Tongue (tissue), 2 donors: ENCODE data around the gene SNPH. TPM values are rescaled to one million over a fixed set of nuclear protein-coding genes. Genes with fewer than 3 reads are reported as not detected.

Experiments used
- DNase-seq: peaks from one replicate; pipeline ENCODE4 v3.0.0-alpha.2; 2015
- total RNA-seq: library from RNA; depleted of rRNA; stranded (reverse); fragments of >200 nt; gene quantifications from one replicate; pipeline ENCODE4 v1.2.3, GENCODE V29; 2014

The SNPH gene
- total RNA-seq, 1 donor from 2014 or later = 5.7 TPM

GRCh38 chr20:1265226-1265915 is 723 bp upstream of the SNPH start:
- DNase-seq = no peak

DNA sequence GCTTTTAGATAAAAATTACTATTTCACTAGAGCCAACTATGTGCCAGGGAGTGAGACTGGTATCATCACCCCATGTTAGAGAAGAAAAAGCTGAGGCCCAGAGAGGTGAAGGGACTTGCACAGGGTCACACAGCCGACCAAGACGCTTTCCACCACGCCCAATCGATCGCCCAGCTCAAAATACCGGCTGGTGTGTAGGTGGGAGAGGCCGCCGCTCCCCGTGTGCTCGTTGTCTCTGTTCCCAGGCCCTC is 253 bp upstream of the SNPH start:
- DNase-seq = no peak

- no peak for DNase-seq
Measured at GRCh38 chr20:1267161-1267560, 1.1 kb downstream of the SNPH start.

GRCh38 chr20:1267809-1268374 is 1.8 kb downstream of the SNPH start:
- DNase-seq = no peak

DNA sequence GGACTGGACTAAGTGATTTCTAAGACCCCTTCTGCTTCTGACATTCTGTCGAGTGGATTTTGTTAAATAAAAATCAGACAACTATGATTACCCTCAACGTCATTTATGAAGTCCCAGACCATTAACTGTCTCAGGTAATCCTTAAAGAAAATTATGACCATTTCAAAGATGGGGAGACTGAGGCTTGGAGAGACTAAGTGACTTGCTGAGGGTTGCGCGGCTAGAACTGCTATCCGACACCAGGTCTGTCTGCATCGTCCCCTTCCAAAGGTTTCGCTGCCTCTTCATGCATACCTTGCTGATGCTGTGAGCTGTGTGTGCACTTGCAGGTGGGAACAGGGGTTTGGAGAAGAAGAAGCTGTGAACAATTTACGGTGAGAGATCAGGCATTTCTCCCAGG is 3.1 kb downstream of the SNPH start:
- no peak for DNase-seq

- DNase-seq = no peak
Measured at GRCh38 chr20:1269850-1270249, 3.8 kb downstream of the SNPH start.

- DNase-seq = no peak
Measured at GRCh38 chr20:1272368-1273100, 6.4 kb downstream of the SNPH start.

DNA sequence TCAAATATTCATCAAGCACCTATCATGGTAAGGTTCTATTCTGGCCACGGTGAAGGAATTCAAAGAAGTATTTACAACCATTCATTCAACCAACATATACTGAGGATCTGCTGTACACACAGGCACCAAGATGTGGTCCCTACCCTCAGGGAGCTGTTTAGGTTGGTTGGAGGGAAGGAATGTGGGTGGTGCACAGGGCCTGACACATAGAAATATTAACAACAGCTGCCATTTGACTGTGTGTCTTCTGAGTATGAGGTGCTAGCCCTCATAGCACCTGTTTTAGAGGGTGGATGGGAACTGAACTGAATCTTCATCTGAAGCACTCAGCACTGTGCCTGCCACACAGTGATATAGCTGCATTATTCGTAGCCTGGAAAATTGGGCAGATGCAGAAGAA is 7.3 kb downstream of the SNPH start:
- peak; percentile 30 for DNase-seq

DNA sequence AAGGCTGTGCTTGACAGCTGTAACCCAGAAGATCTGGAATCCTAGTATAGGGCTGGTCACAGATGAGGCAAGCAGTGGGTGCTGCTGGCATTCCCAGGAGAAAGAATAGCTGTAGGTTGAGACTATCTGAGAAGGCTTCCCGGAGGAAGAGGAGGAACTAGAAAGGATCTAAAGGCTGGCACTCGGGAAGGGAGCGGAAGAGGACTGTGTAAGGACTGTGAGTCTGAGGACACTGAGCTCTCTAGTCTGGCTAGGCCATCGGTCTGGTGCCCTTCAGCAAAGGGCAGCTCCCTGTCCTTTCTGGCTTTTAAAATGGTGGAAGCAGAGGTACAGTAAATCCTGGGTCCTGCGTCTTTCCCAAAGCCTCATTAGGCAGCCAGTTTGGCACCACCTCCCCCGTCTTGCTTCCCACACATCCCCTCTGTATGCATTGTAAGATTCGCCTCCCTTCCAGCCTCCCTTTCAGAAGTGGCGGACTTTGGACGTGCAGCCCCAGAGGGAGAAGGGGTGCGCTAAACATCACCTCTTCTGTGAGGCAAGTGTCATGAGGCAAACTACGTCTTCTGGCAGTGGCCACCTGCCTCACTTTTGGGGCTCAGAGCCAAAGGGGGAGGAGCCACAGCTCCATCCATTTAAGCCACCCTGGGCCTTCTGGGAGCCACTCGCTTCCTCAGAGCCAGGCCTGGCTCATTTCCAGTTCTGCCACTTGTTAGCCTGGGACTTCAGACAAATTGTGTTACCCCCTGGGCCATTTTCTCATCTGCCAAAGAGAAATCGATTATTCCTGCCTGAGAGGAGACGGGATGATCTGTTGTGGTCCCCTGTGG is 8.6 kb downstream of the SNPH start:
- peak; percentile 28 for DNase-seq

GRCh38 chr20:1275919-1276318 is 9.8 kb downstream of the SNPH start:
- no peak for DNase-seq

DNA sequence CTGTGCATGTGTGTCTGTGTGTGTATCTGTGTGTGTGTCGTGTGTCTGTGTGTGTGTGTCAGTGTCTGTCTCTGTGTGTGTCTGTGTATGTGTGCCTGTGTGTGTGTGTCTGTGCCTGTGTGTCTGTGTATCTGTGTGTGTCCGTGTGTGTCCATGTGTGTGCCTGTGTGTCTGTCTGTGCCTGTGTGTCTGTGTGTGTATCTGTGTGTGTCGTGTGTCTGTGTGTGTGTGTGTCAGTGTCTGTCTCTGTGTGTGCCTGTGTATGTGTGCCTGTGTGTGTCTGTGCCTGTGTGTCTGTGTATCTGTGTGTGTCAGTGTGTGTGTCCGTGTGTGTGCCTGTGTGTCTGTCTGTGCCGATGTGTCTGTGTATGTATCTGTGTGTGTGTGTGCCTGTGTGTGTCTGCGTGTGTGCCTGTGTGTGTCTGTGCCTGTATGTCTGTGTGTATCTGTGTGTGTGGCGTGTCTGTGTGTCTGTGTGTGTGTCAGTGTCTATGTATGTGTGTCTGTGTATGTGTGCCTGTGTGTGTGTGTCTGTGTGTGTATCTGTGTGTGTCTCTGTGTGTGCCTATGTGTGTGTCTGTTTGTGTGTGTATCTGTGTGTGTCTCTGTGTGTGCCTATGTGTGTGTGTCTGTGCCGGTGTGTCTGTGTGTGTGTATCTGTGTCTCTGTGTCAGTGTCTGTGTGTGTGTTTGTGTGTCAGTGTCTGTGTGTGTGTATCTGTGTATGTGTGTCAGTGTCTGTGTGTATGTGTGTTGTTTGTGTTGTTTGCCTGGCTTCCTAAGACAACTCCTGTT is 11.6 kb downstream of the SNPH start:
- no peak for DNase-seq

- no peak for DNase-seq
Measured at GRCh38 chr20:1278993-1279392, 12.9 kb downstream of the SNPH start.

DNA sequence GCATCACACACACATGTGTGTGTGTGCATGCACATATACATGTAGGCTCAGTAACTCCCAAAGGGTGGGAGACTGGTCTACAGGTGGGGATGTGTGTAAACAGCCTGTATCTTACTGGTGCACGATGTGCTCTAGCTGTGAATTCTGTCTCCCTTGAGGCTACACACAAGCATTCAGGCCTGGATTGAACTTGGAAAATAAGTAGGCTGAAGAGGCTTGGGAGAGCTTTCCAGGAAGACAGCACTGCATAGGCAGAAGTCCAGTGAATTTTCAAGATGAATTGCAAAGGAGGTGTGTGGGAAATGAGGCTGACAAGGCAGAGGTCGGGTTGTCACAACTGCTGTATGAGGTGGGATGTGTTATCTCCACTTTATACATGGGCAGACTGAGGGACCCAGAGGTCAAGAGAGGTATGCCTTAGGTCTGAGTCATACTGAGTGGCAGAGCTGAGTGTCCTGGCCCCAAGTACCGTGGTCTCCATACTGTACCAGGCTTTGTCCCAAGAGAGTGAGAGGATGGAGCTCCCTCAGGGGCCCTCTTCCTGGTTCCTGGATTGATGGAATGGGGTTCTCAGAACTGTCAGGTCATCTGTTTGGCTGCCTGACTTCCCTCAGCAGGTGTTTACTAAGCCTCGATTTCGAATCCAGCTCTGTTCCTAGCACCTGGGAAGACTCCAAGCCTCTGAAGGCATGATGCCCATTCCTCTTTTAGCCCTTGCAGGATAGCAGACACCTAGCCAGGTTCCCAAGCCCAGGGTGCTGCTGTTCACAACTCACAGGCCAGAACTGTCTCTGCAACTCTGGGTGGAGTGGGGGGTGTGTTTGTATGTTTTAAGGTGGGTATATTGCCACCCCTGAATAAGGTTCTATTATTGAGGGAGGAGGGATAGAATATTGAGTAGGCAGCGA is 14.4 kb downstream of the SNPH start:
- DNase-seq = no peak

DNA sequence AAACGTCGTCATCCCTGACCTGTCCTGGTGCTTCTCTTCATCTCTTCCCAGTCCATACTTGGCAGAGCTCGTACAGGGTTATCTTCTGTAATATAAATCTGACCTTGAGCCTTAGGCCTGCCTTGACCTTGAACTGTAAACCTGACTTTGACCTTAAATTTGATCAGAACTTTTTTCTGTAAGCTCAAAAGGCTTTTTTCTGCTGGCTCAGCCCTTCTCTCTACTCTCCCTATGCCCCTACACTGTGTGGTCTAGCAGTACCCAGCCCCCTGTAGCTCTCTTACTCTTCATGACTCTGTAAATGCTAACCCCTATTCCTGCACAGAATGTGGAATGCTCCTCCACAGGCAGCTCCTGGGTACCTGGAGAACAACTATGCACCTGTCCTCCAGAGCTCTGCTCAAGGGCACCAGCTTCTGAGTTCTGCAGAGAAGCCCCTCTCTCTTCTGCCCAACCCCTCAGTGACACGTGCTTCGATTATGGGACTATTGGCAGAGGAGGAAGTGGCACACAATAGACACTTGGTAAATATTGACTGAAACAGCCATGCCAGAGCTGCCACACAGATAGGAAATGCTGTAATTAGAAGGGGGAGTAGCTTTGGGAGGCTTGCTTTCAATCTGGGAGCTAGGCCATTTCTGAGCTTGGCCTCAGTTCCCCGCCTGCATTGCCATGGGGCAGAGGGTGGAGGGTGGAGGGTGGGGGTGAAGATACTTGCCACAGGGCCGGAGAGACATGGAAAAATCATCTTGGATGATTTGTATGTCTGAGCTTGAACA is 15.4 kb downstream of the SNPH start:
- no peak for DNase-seq

GRCh38 chr20:1282966-1283365 is 16.9 kb downstream of the SNPH start:
- no peak for DNase-seq

DNA sequence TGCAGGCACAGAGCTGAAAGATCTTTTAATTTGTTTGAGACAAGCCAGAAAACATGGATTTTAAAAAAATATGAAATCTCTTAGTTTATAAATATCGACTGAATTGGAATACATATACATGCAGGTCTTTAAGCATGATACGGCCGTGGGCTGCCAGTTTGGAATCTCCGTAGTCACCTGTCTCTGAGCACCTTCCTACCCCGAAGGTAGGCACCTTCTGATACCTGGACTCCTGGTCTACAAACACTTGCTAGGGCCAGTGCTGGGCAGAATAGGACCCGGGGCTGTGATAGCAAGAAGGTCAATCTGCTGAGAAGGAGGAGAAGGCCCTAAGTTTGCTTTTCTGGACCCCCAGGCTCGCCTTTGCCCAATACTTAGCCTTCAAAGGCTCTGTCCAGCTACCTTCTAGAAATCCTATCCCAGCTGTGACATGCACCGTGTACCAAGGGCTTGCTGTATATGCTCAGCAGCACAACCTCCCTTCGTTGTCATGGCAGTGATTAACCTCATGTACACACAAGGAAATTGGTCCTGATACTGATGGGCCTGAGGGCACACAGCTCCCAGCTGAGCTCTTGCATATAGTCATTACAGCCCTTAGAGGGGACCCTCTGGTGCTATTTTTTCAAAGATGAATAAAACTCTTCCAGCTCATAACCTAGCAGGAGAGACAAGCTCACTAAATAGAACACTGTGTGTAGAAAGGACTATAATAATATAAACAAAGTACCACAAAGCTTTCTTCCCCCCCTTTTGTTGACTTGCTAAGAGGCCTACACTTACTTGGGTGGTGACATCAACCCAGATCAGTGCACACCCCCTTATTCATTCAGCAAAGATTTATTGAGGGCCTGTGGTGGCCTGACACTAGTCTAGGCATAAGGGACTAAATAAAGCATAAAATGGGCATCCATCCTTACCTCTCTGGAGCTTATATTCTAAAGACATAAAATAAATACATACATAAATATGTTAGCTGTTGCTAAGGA is 17.7 kb downstream of the SNPH start:
- no peak for DNase-seq

- DNase-seq = no peak
Measured at GRCh38 chr20:1286267-1287024, 20.4 kb downstream of the SNPH start.

DNA sequence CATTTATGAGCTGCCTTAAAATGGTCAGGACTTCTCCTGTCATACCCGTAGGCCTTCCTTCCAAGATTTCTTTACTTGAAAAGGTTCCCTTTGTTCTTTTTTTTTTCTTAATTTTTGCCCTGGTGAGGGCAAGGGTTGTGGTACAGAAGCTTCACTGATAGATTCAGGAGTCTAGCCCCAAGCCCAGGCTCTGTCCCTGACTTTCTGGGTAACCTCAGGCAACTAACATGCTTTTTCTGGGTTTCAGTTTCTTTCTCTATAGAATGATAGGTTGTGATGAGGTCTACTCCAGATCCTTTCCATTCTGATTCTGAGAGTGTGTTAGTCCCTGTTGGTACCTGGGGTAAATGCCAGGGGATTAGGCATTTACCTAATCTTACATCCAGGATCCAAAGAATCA is 21.2 kb downstream of the SNPH start:
- DNase-seq = no peak
